GM19438 (cell line): Measurements from ENCODE around the gene PPP1R2C.

Experiments used
- ATAC-seq: cut with Tn5 transposase; IDR thresholded peaks from one replicate; pipeline ENCODE4 v1.9.1; 2021; ENCODE audit warnings: low read depth; ENCODE audit not compliant: unreplicated experiment

PPP1R2C gene

GRCh38 chrX:42778096-42778495, at the start of gene PPP1R2C:
PPP1R2C (minus strand) TSS chrX:42778163; CDS start chrX:42778079, 84 bp downstream.
- no peak for ATAC-seq

- ATAC-seq: no peak
These were observed 47.2 kb upstream of the PPP1R2C start for GRCh38 chrX:42825201-42825600.

- ATAC-seq: no peak
These were observed 46.6 kb upstream of the PPP1R2C start for GRCh38 chrX:42824541-42824940.

DNA sequence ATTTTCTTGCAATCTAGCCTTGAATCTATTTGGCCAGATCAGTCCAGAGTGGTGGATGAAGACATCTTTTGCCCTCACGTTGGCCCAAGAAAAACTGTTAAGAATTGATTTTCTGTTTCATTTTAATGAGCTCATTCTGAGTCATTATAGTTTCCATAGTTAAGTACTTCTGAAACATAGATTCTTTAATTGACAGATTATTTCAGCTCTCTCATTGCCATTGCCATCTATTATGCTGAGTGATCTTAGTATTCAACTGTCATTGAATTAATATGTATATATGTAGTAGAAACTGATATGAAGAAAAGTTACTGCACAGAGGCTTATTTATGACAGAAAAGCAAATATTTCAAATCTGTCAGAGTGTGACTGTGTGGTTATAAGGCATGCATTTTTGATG, 45.5 kb upstream of the PPP1R2C start:
- no peak for ATAC-seq

- no peak for ATAC-seq
These were observed 44.0 kb upstream of the PPP1R2C start for GRCh38 chrX:42821803-42822443.

DNA sequence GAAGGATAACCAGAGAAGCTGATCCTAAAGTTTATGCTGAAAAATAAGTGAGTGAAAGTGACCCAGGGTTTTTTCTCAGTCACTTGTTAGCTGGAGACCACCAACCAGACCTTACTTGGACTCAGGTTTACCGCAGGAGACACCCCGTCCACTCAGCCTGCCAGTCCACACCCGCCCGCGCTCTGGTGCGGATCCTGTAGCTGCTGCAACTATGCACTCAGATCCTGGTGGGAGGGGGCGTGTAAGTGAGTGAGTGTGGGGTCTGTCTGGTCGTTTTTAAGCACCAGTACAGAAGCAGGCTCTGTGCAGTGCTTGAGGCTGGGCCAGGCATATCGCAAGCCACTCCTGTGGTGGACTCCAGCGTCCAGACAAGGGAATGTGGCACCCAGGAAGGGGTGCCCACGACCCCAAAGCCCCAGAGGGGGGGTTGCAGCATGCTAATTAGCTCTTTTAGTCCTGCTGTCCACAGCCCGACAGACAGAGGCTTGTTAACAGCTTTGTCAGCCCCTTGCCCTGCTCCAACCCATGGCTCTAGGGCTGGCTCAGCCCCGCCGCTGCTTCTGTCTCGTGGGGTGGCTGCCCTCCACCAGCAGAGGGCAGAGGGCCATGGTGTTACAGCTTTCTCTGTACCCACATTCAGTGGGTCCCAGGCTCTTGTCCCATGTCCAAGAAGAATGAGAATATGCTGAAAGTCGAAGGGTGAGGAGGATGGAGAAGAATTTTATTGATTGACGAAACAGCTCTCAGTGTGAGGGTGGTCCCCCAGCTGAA, 40.4 kb upstream of the PPP1R2C start:
- ATAC-seq: no peak

DNA sequence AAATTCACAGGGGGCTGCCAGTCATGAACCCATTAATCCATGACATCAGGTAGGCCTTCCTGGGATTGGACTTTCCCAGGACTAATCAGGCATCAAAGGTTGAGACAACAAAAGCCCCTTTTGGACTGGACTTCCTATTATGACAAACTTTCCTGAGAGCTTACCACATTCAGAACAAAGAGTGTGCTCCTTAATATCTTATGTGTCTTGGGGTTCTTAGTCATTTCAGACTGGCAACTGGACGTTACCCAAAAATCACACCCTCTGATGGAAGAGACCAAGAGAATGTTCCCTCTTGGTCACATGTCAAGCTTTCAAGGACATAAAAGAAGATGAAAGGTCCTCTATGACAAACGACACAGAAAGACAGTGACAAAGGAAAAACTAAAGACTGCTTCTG, 31.6 kb upstream of the PPP1R2C start:
- no peak for ATAC-seq

- ATAC-seq: no peak
These were observed 29.4 kb upstream of the PPP1R2C start for GRCh38 chrX:42807393-42807792.

- no peak for ATAC-seq
These were observed 26.6 kb upstream of the PPP1R2C start for GRCh38 chrX:42804524-42804923.

- no peak for ATAC-seq
These were observed 25.4 kb upstream of the PPP1R2C start for GRCh38 chrX:42803320-42803719.

DNA sequence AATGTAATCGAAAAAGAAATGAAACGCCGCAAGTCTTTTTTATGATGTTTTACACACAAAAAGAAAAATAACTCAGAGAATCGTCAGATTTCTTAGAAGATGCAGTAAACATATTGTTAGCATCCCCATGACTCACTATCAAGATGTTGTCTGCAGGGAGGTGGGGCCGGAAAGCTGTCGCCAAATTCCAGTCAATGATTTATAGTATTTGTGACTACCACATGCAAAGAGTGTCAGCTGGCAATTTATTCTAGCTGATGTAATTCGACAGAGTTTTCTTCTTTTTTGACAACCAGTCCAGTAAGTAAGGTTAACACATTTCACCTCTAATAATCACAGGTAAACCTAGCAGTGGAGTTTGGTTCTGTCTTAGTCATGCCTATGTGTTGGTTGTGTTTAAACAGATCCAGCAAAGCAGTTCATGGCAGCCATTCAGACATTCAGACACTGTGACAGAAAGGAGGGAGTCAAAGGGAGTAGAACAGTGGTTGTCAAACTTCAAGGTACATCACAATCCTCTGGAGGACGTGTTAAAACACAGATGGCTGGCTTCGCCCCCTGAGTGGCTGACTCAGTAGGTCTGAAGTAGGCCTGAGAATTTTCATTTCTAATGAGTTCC, 19.8 kb upstream of the PPP1R2C start:
- no peak for ATAC-seq

DNA sequence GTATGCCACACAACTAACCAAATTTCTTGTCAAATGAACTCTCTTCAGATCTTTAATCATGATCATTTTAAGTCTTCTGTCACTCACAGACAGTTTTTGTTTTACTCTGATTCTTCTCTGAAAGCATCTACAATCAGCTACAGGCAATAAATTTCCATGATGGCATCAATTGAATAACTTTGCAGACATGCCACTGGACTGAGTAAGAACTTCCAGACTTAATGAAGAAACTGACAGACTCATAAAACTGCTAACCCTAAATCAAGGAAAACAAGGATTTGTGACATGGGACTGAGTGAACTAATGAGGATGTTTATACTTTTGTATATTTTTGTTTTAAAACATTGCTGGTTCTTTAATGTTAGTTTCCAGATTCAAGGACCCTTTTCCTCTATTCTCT, 5.5 kb upstream of the PPP1R2C start:
- no peak for ATAC-seq

- no peak for ATAC-seq
These were observed 1.8 kb downstream of the PPP1R2C start for GRCh38 chrX:42776195-42776594.

DNA sequence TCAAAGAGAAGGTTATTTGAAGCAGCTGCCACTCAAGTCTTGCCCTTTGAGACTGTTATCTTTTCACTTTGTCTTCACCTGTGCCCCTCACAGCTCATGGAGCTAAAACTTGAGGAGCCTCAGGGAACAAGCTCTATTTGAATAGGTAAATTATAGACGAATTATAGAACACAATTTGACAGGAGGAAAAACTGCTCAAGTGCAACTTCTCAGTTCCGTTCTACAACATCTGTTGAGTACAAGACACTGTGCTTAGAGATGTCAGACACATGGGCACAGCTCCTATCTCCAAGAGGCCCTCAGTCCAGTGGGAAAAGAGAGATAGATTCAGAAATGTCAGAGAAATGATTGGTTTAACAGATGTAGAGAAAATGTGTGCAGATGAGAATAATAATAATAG, 5.1 kb downstream of the PPP1R2C start:
- ATAC-seq: no peak

DNA sequence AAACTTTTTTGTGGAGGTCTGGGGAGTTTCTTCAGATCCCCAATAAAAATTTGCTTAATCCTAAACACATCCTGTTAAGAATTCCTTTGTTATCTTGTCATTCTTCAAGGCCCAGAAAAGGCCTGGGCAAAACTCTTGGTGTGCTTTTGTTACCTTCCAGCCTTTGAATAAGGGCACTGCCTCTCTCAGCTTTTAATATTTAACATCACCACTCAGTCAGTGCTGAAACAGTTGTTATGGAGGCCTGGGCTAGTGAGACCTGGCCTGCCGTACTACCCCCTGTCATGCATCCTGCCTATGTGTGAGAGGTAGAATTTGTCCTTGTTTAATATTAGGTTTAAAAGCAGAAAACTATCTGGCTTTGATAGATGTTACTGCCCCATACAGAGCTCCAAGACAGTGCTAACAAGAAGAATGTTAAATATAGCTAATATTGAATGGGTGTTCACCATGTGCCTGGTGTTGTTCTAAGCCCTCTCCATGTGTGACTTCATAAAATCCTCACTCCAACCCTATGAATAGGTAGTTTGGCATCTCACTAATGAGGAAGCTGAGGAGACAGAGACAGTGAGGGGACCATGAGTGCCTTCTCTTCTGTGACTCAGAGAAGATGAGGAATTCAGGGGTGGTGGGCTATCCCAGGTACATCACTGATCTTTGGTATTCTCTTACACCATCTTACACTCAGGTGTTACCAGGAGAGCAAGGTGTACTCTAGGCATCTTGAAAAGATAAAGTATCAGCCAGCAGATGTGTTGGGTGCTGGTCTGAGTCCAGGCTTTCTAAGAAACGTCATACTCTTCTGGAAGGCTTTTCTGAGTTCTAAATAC, 6.2 kb downstream of the PPP1R2C start:
- no peak for ATAC-seq

DNA sequence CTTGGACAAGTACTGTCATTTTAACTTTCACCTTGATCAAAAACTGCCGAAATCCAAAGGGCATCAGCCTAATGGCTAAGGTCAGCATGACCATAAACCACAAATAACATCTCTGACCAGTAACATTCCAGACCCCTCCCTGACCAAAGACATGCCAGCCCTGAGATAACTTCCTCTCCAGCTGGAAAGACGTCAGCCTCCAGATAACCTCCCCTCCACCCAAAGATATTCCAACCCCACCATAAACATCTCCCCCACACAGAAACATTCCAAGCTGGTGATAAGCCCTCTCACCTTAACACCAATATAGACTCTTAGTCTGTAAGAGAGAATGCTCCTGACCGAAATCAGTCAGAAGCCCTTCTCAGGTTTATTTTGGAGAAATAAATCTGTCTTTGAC, 7.4 kb downstream of the PPP1R2C start:
- ATAC-seq: no peak

- ATAC-seq: no peak
These were observed 18.1 kb downstream of the PPP1R2C start for GRCh38 chrX:42759881-42760280.

GRCh38 chrX:42755815-42756214, 22.1 kb downstream of the PPP1R2C start:
- ATAC-seq: no peak

GRCh38 chrX:42754603-42755002, 23.4 kb downstream of the PPP1R2C start:
- no peak for ATAC-seq

GRCh38 chrX:42754115-42754514, 23.8 kb downstream of the PPP1R2C start:
- no peak for ATAC-seq

DNA sequence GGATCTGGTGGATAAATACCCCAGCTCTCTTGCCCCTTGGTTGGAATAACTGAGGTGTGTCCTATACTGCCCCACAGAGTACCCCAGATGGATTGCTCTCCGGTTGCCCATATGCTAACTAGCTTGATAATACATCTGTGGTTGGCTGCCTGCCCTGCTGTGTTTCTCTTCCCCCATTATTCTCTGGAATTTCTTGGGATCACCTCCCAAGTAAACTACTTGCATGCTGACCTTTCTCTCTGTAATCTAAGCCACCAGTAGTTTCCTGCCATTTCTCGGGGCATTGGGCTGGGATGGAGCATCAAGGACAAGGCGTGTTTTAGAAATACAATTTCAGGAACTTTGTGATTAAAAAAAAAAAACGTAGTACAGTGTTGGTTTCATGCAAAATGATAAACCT, 25.2 kb downstream of the PPP1R2C start:
- ATAC-seq: no peak
